Measurements from ENCODE around the gene STAT3. TPM values are rescaled to one million over a fixed set of nuclear protein-coding genes. Genes with fewer than 3 reads are reported as not detected.

Gene STAT3
- total and polyA plus RNA-seq, 2 donors (not counting 3 experiments of a cell fraction or from before 2014, with no cell fraction given), result 59.1 to 124 TPM

DNA sequence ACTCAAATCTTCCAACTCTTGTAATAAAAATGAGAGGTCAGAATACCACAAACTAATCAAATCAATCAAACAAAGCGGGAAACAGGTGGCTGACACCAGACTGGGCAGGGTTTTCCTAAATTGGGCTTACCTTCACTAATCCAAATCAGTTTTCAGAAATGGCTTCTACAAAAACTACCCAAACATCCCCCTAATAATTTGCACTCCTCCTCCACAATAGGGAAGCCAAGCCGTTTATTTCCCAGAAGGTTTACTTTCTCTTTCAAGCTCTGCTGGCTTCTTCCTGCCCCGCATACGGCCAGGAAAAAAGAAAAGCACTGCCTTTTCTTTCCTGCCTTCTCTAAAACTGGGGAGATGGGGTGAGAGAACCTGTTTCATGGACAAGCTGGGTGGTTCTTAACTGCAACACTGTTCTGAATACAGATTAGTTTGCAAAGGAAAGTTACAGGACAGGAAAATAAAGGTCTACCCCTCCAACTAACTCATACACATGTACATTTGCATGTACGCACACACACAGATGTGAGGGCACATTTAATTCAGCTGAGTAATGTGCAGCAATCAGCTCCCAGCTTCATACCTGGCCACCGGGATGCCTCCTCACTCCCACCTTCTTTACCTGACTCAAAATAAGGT is 9.2 kb downstream of the STAT3 start:
- peaks cover 13% of the 10 kb centered on the region for H3K4me1 ChIP-seq (ENCODE audit: control insufficient read depth, extremely low read depth, insufficient read depth, low read length)
- TF ChIP-seq GATA2 (IDR thresholded peaks at IDR 0.05; ENCODE audit: insufficient read depth, insufficient read length, low read depth, low read length), result no peak
- no peak for TF ChIP-seq POLR2AphosphoS5 (IDR thresholded peaks at IDR 0.05; ENCODE audit: insufficient read depth, low read depth, low read length)
- TF ChIP-seq POLR2A (IDR thresholded peaks at IDR 0.05; ENCODE audit: low read depth, low read length), result no peak
- TF ChIP-seq JUN (IDR thresholded peaks at IDR 0.05; ENCODE audit: borderline replicate concordance, insufficient read depth, insufficient read length, low read depth), result no peak
- TF ChIP-seq MYC (IDR thresholded peaks at IDR 0.05; ENCODE audit: low read depth, low read length), result no peak
- TF ChIP-seq, protein P1, sequence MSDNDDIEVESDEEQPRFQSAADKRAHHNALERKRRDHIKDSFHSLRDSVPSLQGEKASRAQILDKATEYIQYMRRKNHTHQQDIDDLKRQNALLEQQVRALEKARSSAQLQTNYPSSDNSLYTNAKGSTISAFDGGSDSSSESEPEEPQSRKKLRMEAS (IDR thresholded peaks at IDR 0.05; ENCODE audit: insufficient read depth, insufficient read length), result no peak
- TF ChIP-seq FOS (IDR thresholded peaks at IDR 0.05; ENCODE audit: borderline replicate concordance, insufficient read depth, low read length), result no peak
- TF ChIP-seq EZH2 (IDR thresholded peaks at IDR 0.05; ENCODE audit: borderline replicate concordance, low read depth, low read length, severe bottlenecking), result no peak
- TF ChIP-seq, protein P2, sequence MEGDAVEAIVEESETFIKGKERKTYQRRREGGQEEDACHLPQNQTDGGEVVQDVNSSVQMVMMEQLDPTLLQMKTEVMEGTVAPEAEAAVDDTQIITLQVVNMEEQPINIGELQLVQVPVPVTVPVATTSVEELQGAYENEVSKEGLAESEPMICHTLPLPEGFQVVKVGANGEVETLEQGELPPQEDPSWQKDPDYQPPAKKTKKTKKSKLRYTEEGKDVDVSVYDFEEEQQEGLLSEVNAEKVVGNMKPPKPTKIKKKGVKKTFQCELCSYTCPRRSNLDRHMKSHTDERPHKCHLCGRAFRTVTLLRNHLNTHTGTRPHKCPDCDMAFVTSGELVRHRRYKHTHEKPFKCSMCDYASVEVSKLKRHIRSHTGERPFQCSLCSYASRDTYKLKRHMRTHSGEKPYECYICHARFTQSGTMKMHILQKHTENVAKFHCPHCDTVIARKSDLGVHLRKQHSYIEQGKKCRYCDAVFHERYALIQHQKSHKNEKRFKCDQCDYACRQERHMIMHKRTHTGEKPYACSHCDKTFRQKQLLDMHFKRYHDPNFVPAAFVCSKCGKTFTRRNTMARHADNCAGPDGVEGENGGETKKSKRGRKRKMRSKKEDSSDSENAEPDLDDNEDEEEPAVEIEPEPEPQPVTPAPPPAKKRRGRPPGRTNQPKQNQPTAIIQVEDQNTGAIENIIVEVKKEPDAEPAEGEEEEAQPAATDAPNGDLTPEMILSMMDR (IDR thresholded peaks at IDR 0.05; ENCODE audit: extremely low read depth in 1 of 2, insufficient read depth in 1 of 2, low read depth in 1 of 2, low read length in 2 of 2), result no peak
- DNase-seq (ENCODE audit: low read depth, low spot score) (peak; percentile 72), FAIRE-seq (peak; percentile 54)
- dilution Hi-C loops (cut with MboI; ENCODE audit: extremely low pct_ligation_motif_present, low sequenced_read_pairs), result no loop called here
- no peaks in the 10 kb centered on the region for H3K9me1 ChIP-seq (replicated peaks; ENCODE audit: control insufficient read depth, extremely low read depth, insufficient read depth, low read length)
- peaks cover 3% of the 10 kb centered on the region for H4K20me1 ChIP-seq (replicated peaks; ENCODE audit: control insufficient read depth, extremely low read depth, insufficient read depth, low read length)
- intact Hi-C loops (cut with micrococcal nuclease), result loop anchor here (1.0 kb wide), 1 partner anchor 8 kb away; no protein-coding TSS in a partner anchor
- H2AFZ ChIP-seq (ENCODE audit: low read depth, low read length), result peak overlapping the region; percentile 67
- H3K4me3 ChIP-seq (replicated peaks in 1 of 3; ENCODE audit: insufficient read depth in 1 of 3, low read depth in 1 of 3, low read length in 3 of 3), result peak overlapping the region; percentile 22 to 78 (median 40)
- CTCF ChIA-PET, result interaction anchor here (0.9 to 2.2 kb wide), 7 partner anchors 9 to 157 kb away, joined by 3 to 8 read pairs (median 4); partner anchors contain the start of gene STAT3
- no peaks in the 10 kb centered on the region for H3K9me3 ChIP-seq (replicated peaks; ENCODE audit: control insufficient read depth, insufficient read depth, low read length)
- no peaks in the 10 kb centered on the region for H3K27me3 ChIP-seq (ENCODE audit: control insufficient read depth in 2 of 2, insufficient read depth in 2 of 2, low read length in 2 of 2)
- H3K27ac ChIP-seq (ENCODE audit: insufficient read depth, low read depth, low read length), result peak overlapping the region; percentile 59
- peaks cover 79% of the 10 kb centered on the region for H3K79me2 ChIP-seq (ENCODE audit: control insufficient read depth, insufficient read depth, low read length)
- H3K9ac ChIP-seq (replicated peaks; ENCODE audit: extremely low read depth, insufficient read depth, low read length), result peak overlapping the region; percentile 57
- POLR2A ChIA-PET, result interaction anchor here (0.6 to 1.7 kb wide), 2 partner anchors 9 to 192 kb away, joined by 4 to 7 read pairs; partner anchors contain the start of gene STAT3
- no TSS peak for BruUV-seq (replicated peaks)
- peak overlapping the region; percentile 96 for H3K4me2 ChIP-seq (ENCODE audit: insufficient read depth, low read length)
- no peaks in the 10 kb centered on the region for H3K36me3 ChIP-seq (ENCODE audit: control insufficient read depth in 2 of 2, extremely low read depth in 1 of 2, insufficient read depth in 2 of 2, low read length in 2 of 2)
